ENCODE results near the gene ABCC10.
"Not testable (repeated sequence)": the region's sequence is repeated elsewhere in the genome, so short reads cannot be mapped to it uniquely, and the experiment has no call there.

The ABCC10 gene

DNA sequence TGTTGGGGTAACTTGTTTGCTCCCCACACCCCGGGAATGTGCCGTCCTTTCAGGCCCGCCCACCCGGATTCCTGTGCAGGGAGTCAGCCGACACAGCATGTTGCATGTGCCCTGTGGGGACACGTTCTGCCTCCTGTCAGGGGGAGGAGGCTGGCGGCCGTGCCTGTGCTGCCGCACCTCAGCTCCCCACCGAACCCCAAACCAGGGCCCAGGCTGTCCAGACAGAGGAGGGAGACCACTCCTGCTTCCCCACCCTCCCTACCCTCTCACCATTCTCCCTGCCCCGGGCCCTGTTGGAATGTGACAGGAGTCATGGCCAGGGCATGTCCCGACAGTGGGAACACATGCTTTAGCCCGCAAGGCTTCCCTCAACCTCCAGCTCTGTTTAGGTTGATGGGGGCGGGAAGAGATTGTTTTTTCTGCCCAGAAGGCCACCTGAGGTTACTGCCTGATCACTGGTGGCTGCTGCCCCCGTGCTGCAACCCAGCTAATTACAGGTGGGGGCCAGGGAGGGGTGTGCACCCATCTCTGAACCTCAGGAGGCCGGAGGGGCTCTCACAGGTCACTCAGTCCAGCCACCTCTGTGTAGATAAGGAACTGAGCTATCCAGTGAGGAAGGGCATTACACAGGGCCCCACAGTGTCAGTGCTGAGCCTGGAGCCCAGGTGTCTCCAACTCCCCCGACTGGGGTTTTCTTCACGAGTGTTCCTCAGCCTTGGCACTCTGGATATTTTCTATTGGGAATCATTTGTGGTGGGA, 69.2 kb downstream of the ABCC10 start:
- no peak for DNase-seq (ENCODE audit: low read depth)

GRCh38 chr6:43497129-43497396, 69.7 kb downstream of the ABCC10 start:
- no peak for DNase-seq (ENCODE audit: low read depth)

DNA sequence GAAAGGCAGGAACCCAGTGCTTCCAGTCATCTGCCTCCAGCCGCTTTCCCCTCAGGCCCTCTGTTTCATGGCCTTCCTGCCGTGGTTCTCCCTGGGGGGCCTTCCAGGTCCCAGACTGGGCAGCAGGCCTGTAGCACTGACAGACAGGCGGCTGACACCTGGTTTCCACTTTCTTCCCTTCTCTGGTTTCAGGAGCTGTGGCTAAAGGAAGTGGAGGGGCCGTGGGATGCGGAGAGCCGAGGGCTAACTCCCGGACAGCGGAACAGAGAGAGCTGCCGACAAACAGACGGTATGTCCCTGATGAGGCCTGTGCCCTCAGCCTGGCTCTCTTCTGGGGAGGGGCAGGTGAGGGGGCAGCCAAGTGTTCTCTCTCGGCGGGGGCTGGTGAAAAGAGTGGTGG, 70.3 kb downstream of the ABCC10 start:
- no peak for DNase-seq (ENCODE audit: low read depth)

DNA sequence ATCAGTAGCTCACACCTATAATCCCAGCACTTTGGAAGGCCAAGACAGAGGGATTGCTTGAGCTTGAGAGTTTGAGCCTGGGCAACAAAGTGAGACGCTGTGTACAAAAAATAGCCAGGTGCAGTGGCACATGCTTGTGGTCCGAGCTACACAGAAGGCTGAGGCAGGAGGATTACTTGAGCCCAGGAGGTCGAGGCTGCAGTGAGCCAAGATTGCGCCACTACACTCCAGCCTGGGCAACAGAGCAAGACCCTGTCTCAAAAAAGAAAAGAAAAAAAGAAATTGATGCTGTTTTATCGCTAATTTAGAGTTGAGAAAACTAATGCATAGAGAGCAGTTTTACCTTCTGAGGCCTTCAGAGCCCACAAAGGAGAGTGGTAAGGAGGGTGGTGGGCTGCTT, 71.0 kb downstream of the ABCC10 start:
- DNase-seq (ENCODE audit: low read depth): not testable (repeated sequence)

- DNase-seq (ENCODE audit: low read depth): no peak
Observed at GRCh38 chr6:43499028-43499815, 71.9 kb downstream of the ABCC10 start.
